GM19025 (cell line): ENCODE measurements around the gene FLCN.
"Not testable (repeated sequence)": the region's sequence is repeated elsewhere in the genome, so short reads cannot be mapped to it uniquely, and the experiment has no call there.

Experiments
- ATAC-seq: cut with Tn5 transposase; IDR thresholded peaks from one replicate; pipeline ENCODE4 v1.9.1; 2021; ENCODE audit warnings: mild to moderate bottlenecking, low read depth, moderate library complexity; ENCODE audit not compliant: unreplicated experiment

The FLCN gene, protein sequence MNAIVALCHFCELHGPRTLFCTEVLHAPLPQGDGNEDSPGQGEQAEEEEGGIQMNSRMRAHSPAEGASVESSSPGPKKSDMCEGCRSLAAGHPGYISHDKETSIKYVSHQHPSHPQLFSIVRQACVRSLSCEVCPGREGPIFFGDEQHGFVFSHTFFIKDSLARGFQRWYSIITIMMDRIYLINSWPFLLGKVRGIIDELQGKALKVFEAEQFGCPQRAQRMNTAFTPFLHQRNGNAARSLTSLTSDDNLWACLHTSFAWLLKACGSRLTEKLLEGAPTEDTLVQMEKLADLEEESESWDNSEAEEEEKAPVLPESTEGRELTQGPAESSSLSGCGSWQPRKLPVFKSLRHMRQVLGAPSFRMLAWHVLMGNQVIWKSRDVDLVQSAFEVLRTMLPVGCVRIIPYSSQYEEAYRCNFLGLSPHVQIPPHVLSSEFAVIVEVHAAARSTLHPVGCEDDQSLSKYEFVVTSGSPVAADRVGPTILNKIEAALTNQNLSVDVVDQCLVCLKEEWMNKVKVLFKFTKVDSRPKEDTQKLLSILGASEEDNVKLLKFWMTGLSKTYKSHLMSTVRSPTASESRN

GRCh38 chr17:17237026-17237799 lies at the start of gene FLCN:
TSS of gene FLCN (minus strand) at chr17:17237168. CDS start at chr17:17228137, 9,031 bp downstream.
- ATAC-seq = peak; percentile 74

- ATAC-seq = no peak
These were observed 49.0 kb upstream of the FLCN start for GRCh38 chr17:17285951-17286350.

DNA sequence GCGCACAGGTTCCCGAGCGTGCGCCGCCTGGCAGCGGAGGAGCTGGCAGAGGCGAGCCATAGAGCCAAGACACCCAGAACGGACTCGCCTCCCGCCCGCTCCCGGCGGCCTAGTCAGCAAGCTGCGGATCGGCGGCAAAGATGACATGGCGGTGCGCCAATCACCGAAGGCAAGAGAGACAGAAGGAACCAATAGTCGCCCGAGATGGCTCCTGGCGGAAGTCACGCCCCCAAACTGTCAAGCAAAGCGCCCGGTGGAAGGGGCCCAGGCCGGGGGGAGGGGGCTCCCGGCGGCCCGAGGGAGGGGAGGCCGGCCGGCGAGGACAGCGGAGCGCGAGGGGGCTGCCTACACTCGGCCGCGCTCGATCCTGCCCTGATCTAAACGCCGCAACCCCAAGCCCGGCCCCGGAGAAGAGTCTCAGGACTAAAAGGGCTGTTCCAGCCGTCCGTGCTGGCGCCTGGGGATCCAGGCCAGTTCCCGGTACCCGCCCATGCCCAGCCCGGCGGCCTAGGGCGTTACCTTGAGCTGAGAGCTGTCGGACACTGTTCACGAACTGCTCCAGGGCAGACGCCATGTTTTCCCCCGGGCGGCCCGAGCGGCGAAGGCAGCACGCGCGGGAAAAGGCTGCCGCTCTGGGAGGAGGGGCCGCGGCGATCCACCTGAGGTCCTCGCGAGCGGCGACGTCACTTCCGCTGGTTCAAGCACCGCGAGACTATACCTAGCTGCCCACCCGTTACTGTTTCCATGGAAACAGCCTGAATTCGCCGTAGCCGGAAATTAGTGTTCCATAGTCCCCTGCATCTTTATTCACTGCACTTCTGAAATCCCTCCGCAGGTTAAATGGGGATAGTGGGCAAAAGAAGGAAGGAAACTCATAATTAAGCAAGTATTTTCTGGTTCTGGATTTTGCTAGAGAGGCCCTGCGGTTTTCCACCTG lies 43.9 kb upstream of the FLCN start, which contains the start of gene COPS3:
COPS3 (minus strand) TSS at position 634 of the 937 bp plus-strand sequence; CDS start at position 574, 60 bp downstream.
- peak; percentile 82 for ATAC-seq

GRCh38 chr17:17279316-17279715 lies 42.3 kb upstream of the FLCN start:
- ATAC-seq = no peak

- not testable (repeated sequence) for ATAC-seq
These were observed 40.5 kb upstream of the FLCN start for GRCh38 chr17:17277431-17277830.

DNA sequence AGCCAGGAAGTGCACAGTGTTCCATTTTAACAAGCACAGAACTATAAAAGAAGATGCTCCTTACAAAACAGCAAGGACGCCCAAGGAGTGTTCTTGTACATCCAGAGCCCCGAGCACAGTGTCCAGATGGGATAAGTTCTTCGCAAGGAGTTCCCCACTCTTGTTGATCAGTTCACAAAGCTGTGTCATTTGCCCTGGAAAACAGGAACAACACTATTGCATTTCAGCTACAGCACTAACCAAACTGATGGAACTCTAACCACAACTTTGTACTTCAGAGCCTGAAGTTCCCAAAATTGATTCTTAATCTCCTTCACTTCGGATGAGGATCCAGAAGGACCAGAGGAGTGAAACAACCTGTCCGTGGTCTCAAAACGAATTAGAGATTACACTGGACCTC lies 39.0 kb upstream of the FLCN start:
- ATAC-seq = no peak

GRCh38 chr17:17269926-17270773 lies 33.2 kb upstream of the FLCN start:
- no peak for ATAC-seq

GRCh38 chr17:17264430-17264829 lies 27.5 kb upstream of the FLCN start:
- ATAC-seq = no peak

GRCh38 chr17:17258998-17259397 lies 22.0 kb upstream of the FLCN start:
- ATAC-seq = no peak

- no peak for ATAC-seq
These were observed 21.0 kb upstream of the FLCN start for GRCh38 chr17:17258011-17258410.

- ATAC-seq = no peak
These were observed 19.3 kb upstream of the FLCN start for GRCh38 chr17:17256316-17256715.

- not testable (repeated sequence) for ATAC-seq
These were observed 18.7 kb upstream of the FLCN start for GRCh38 chr17:17255689-17256088.

GRCh38 chr17:17254036-17254435 lies 17.1 kb upstream of the FLCN start:
- no peak for ATAC-seq

DNA sequence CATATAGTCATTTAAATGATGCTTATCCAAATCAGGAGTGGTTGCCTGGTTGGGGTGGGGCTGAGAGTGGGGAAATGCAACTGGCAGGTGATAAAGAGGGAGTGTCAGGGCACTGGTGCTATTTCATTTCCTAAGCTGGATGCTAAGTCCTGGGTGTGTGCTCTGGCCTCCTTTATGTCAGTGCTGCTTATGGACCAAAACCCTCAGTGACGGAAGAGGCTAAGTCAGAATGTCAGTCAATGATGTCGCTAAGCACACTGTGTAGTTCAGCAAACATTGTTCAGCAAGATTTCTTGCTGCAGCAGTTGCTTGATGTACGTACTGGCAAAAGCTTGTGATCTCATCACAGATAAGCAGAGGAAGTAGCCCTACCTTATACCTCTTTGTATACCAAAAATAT lies 16.4 kb upstream of the FLCN start:
- no peak for ATAC-seq

DNA sequence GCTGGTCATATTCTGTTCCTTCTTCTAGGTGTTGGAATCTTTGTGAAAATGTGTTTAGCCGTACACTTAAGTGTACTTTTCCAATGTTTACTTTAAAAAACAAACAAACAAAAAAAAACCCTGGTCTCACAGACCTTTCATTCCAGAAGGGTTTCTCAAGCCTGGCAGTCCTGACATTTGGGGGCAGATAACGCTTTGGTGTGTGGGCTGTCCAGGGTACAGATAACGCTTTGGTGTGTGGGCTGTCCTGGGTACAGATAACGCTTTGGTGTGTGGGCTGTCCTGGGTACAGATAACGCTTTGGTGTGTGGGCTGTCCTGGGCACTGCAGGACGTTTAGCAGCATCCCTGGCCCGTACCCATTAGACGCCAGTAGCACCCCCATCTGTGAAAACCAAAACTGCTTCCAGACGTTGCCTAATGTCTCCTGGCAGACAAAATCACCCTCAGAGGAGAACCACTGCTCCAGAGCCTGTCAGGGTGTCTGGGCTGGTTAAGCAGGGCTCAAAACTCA lies 15.2 kb upstream of the FLCN start:
- no peak for ATAC-seq

GRCh38 chr17:17246879-17247278 lies 9.9 kb upstream of the FLCN start:
- no peak for ATAC-seq

DNA sequence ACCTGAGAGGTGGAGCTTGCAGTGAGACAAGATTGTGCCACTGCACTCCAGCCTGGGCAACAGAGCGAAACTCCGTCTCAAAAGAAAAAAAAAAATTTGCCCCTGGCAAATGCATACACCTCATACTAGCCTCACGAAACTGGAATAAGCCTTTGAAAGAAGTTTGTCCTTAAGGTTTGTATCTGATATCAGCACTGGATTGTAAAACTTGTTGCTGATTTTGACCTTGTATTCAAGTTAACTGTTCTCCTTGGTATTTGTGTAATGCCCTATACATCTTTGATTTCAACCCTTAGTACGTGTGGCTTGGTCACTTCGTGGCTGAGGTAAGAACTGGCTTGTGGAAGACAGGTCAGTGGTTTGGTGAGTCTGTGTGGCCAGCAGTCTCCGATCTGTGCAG lies 6.2 kb upstream of the FLCN start:
- ATAC-seq = no peak

DNA sequence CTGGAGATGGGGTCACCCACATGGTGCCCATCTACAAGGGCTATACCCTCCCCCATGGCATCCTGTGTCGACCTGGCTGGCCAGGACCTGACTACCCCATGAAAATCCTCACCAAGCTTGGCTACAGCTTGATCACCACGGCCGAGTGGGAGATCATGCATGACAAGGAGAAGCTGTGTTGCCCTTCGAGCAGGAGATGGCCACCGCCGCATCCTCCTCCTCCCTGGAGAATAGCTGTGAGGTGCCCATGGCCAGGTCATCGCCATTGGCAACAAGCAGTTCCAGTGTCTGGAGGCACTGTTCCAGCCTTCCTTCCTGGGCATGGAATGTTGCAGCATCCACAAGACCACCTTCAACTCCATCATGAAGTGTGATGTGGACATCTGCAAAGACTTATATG lies 5.3 kb upstream of the FLCN start:
- ATAC-seq = no peak

DNA sequence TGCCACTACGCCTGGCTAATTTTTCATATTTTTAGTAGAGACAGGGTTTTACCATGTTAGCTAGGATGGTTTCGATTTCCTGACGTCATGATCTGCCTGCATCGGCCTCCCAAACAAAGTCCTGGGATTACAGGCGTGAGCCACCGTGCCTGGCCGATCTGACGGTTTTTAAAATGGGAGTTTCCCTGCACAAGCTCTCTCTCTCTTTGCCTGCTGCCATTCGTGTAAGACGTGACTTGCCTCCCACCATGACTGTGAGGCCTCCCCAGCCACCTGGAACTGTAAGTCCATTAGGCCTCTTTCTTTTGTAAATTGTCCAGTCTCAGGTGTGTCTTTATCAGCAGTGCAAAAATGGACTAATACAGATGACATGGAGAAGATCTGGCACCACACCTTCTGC lies 4.7 kb upstream of the FLCN start:
- ATAC-seq = no peak
